Kidney (tissue), 14 donors: ENCODE results near the gene SELENOP. TPM values are rescaled to one million over a fixed set of nuclear protein-coding genes. Genes with fewer than 3 reads are reported as not detected.

Experiments
- DNase-seq, 5 donors: peaks; one replicate each; pipeline ENCODE4 v3.0.0-alpha.2; 2013 to 2020
- FAIRE-seq: peaks from 2 replicates; lab custom pipeline; 2012; peaks lifted over from hg19 to GRCh38; lab: Jason Lieb, UNC
- H3K27ac ChIP-seq, 2 donors: one replicate each; pipeline ENCODE4 v1.7.0; 2013; ENCODE audit warnings: low read depth in 2 of 2, low read length in 2 of 2, inconsistent platforms in 1 of 2
- H3K27me3 ChIP-seq: one replicate; pipeline ENCODE4 v1.7.1; 2013; ENCODE audit warnings: low read length, inconsistent platforms; ENCODE audit not compliant: control insufficient read depth, insufficient read depth
- H3K36me3 ChIP-seq, 3 donors: one replicate each; pipeline versions ENCODE4 v1.7.0 to v1.7.1; 2013; ENCODE audit warnings: low read length in 3 of 3, control low read depth in 1 of 3, inconsistent platforms in 1 of 3; ENCODE audit not compliant: insufficient read depth in 3 of 3, control insufficient read depth in 2 of 3
- H3K4me1 ChIP-seq, 3 donors: one replicate each; pipeline versions ENCODE4 v1.7.0 to v1.7.1; 2013; ENCODE audit warnings: low read length in 3 of 3, inconsistent platforms in 1 of 3, low read depth in 1 of 3; ENCODE audit not compliant: control insufficient read depth in 2 of 3, insufficient read depth in 2 of 3
- H3K4me3 ChIP-seq, 3 donors: one replicate each; pipeline versions ENCODE4 v1.7.0 to v1.8.1; 2013; ENCODE audit warnings: low read length in 3 of 3, control low read depth in 1 of 3, inconsistent platforms in 1 of 3
- H3K9ac ChIP-seq, 3 donors: one replicate each; pipeline versions ENCODE4 v1.7.0 to v1.7.1; 2013; ENCODE audit warnings: low read length in 3 of 3, control low read depth in 1 of 3, inconsistent platforms in 1 of 3
- H3K9me3 ChIP-seq, 3 donors: one replicate each; pipeline versions ENCODE4 v1.7.0 to v1.7.1; 2013; ENCODE audit warnings: low read length in 3 of 3, control low read depth in 1 of 3, inconsistent platforms in 1 of 3; ENCODE audit not compliant: control insufficient read depth in 2 of 3, insufficient read depth in 1 of 3
- intact Hi-C: fragments of 100-400 bp; cut with DNase I; formaldehyde crosslinking; loops from one replicate; pipeline ENCODE4 v1.11.1; 2022
- polyA plus RNA-seq: library from polyadenylated mRNA; stranded (reverse); fragments of 350-450 nt; fragmentation: Illumina TruSeq; extraction: RNeasy Lipid Tissue Mini Kit (QIAGEN cat#74804); gene quantifications from one replicate; pipeline ENCODE4 v1.2.3, GENCODE V29; 2014; ENCODE audit warnings: low read depth, low replicate concordance; ENCODE audit not compliant: insufficient read depth
- total RNA-seq: library from RNA; stranded (reverse); fragmentation: NEBNext Ultra II Directional; extraction: Animal tissue kit (Norgen Biotek cat#: 25700); gene quantifications from one replicate; pipeline ENCODE4 v1.2.1, GENCODE V29; 2021
- TF ChIP-seq, protein P1 (sequence below): IDR thresholded peaks from 3 replicates; pipeline ENCODE4 v1.5.1; 2012; ENCODE audit warnings: mild to moderate bottlenecking, moderate library complexity, borderline replicate concordance; ENCODE audit not compliant: insufficient read depth; ENCODE audit errors: extremely low read depth
- donor health status: control.
- donor health status: control.
- donor health status: control.
- donor health status: control.
- donor health status: control.
- donor health status: DM: yes; HTN: yes; CAD: no.
- donor health status: Normal renal cell carcinoma (clear cell type).

Gene SELENOP
- total and polyA plus RNA-seq, 2 donors from 2014 or later, result 305 to 390 TPM

DNA sequence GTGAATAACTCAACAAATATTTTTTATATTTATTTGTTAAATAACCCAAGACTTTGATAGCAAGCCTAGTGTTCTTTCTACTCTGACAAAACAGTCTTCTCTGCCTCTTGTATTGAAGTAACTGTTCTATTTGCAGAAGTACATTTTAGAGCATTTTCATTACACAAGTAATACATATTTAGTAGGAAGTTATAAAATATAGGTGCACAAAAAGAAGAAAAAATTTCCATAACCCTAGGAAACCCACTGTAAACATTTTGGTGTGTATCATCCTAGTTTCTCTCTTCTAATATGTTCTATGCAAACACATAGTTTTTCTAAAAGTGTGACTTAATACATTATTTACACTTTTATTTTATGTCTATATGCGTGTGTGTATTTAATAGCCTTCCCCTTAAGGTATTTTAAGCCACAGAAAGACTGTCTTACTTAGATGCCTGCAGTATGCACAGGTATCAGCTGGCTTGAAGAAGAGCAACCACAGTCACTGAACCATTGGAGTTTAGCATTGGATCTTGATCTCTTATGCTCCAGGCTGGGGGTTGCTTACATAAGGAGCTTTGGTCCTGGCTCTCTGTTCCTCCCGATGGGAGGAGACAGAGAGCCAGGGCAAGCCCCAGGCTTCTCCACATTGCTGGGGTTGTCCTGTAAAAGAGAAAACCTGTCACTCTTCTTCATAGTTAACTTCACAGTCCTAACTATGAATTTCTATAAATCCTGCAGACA is 3.8 kb downstream of the SELENOP start:
- FAIRE-seq (no peak), DNase-seq (peak in 1 of 5 donors; percentile 47)
- Histone ChIP-seq H3K4me3 (peak overlapping the region in 2 of 3 donors; percentile 49 to 97), H3K9me3 (no peaks in the 10 kb centered on the region), H3K27ac (no peak overlapping the region), H3K36me3 (peaks cover 7 to 42% (median 8%) of the 10 kb centered on the region in 3 donors), H3K27me3 (no peaks in the 10 kb centered on the region), H3K4me1 (peaks cover 0 to 10% (median 2%) of the 10 kb centered on the region in 3 donors), H3K9ac (no peak overlapping the region)
- intact Hi-C loops, result no loop called here
- TF ChIP-seq, protein P1, sequence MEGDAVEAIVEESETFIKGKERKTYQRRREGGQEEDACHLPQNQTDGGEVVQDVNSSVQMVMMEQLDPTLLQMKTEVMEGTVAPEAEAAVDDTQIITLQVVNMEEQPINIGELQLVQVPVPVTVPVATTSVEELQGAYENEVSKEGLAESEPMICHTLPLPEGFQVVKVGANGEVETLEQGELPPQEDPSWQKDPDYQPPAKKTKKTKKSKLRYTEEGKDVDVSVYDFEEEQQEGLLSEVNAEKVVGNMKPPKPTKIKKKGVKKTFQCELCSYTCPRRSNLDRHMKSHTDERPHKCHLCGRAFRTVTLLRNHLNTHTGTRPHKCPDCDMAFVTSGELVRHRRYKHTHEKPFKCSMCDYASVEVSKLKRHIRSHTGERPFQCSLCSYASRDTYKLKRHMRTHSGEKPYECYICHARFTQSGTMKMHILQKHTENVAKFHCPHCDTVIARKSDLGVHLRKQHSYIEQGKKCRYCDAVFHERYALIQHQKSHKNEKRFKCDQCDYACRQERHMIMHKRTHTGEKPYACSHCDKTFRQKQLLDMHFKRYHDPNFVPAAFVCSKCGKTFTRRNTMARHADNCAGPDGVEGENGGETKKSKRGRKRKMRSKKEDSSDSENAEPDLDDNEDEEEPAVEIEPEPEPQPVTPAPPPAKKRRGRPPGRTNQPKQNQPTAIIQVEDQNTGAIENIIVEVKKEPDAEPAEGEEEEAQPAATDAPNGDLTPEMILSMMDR, result peak; percentile 32

DNA sequence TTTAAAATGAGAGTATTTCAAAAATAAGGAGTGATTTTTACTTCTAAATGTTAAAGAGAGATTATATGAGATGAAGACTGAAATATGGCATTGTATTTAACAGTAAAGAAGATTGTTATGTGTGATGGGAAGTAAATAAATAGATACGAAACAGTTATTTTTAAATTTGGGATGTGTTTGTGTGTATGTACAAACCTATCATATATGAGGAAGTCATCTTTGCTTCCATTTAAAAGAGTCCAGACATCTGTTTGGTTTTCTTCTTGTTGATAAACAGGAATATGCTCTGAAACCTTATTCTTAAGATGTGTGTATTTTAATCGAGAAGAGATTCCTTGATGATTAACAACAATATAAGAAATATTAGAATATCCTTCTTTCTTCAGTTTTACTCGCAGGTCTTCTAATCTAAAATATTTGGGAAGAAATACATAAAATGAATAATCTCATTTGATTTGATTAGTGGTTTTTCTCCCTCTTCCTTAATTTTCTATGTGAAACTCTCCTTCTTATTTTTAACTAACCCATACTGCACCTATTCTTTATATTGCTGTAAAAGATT is 4.9 kb downstream of the SELENOP start:
- no peak for DNase-seq
- TF ChIP-seq, protein P1, result no peak
- Histone ChIP-seq H3K27me3 (no peaks in the 10 kb centered on the region), H3K4me3 (peak overlapping the region in 1 of 3 donors; percentile 19), H3K36me3 (peaks cover 7 to 44% (median 11%) of the 10 kb centered on the region in 3 donors), H3K9me3 (no peaks in the 10 kb centered on the region), H3K9ac (no peak overlapping the region), H3K4me1 (no peaks in the 10 kb centered on the region), H3K27ac (no peak overlapping the region)
- no peak for FAIRE-seq
- intact Hi-C loops, result no loop called here

DNA sequence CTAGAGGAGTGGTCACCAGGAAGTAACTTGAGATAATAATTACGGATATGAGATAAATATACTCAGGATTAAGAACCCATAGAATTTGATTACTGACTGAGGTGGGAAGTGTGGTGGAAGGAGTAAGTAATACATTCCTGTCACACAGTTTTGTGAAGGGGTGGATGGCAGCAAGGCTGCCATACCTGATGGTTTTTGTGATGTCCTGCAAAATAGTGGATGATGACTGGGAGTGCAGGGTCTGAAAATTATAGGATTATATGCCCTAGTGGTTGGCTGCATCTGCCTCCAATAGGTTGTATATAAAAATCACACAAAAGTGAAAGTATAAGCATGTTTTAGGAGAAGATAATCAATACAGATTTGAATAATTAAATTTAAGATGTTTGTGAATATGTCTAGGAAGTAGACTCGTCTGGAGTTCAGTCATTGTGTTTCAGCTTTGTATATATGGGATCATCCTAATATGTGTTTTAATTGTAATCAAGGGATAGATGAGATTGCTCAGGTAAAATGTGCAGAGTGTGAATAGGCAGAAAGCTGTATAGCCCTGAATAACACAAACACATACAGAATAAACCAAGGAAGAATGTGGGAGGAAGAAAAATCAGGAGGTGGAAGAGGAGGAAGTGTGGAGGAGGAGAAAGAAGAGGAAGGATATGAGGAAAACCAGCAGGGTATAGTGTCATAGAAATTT is 5.5 kb downstream of the SELENOP start:
- TF ChIP-seq, protein P1, result no peak
- intact Hi-C loops, result no loop called here
- Histone ChIP-seq H3K36me3 (peaks cover 11 to 50% (median 11%) of the 10 kb centered on the region in 3 donors), H3K4me3 (no peak overlapping the region), H3K9ac (no peak overlapping the region), H3K27me3 (no peaks in the 10 kb centered on the region), H3K9me3 (no peaks in the 10 kb centered on the region), H3K27ac (no peak overlapping the region), H3K4me1 (no peaks in the 10 kb centered on the region)
- FAIRE-seq, result no peak
- no peak for DNase-seq
